CD4-positive, alpha-beta T cell (primary cell): ENCODE data around the gene GABRB1. TPM values are rescaled to one million over a fixed set of nuclear protein-coding genes. Genes with fewer than 3 reads are reported as not detected.

Source experiments
- ATAC-seq: fragments of 200-7000 bp; cut with Tn5 transposase; one replicate; pipeline ENCODE4 v1.10.0; 2022; ENCODE audit warnings: mild to moderate bottlenecking; ENCODE audit not compliant: poor library complexity
- CTCF ChIA-PET: fragments of 350-600 bp; sonication (Branson Sonifier 250); formaldehyde crosslinking; loops from one replicate; lab custom pipeline; 2021; ENCODE audit warnings: antibody characterized with exemption, inconsistent platforms; lab: Charles Lee
- POLR2A ChIA-PET: fragments of 350-600 bp; sonication (Branson Sonifier 250); formaldehyde crosslinking; loops from one replicate; lab custom pipeline; 2021; ENCODE audit warnings: antibody characterized with exemption, inconsistent platforms; lab: Charles Lee
- DNase-seq, 14 experiments: peaks; one replicate each; pipeline ENCODE4 v3.0.0-alpha.2; 2013 to 2020; ENCODE audit warnings: mixed read lengths in 2 of 14
- H3K27ac ChIP-seq, 2 donors: one replicate each; pipeline versions ENCODE4 v1.5.1 to v1.7.0; 2013; ENCODE audit warnings: low read length in 2 of 2, low read depth in 1 of 2, mild to moderate bottlenecking in 1 of 2
- H3K27me3 ChIP-seq, 2 experiments: 1 replicate in 1 of 2; 2 replicates in 1 of 2; pipeline versions ENCODE4 v1.6.1 to v1.7.0; 2013; ENCODE audit warnings: low read length in 2 of 2, control low read depth in 1 of 2, mild to moderate bottlenecking in 1 of 2, moderate library complexity in 1 of 2; ENCODE audit not compliant: insufficient read depth in 2 of 2, control insufficient read depth in 1 of 2
- H3K36me3 ChIP-seq: one replicate; pipeline ENCODE4 v1.6.1; 2013; ENCODE audit warnings: low read length, control low read depth; ENCODE audit not compliant: insufficient read depth
- H3K4me1 ChIP-seq: one replicate; pipeline ENCODE4 v1.6.1; 2013; ENCODE audit warnings: low read length, control low read depth; ENCODE audit not compliant: insufficient read depth
- H3K4me3 ChIP-seq: one replicate; pipeline ENCODE4 v1.5.1; 2013; ENCODE audit warnings: mild to moderate bottlenecking, low read length, moderate library complexity
- H3K9me3 ChIP-seq, 2 experiments: 1 replicate in 1 of 2; 2 replicates in 1 of 2; pipeline versions ENCODE4 v1.6.1 to v1.7.0; 2013; ENCODE audit warnings: low read length in 2 of 2, mild to moderate bottlenecking in 2 of 2, control low read depth in 1 of 2, moderate library complexity in 1 of 2; ENCODE audit not compliant: control insufficient read depth in 1 of 2, insufficient read depth in 1 of 2
- H3K27ac Mint-ChIP-seq: one replicate; pipeline ENCODE4 v1.8.0; 2020; ENCODE audit warnings: mixed read lengths
- H3K27me3 Mint-ChIP-seq: one replicate; pipeline ENCODE4 v1.8.0; 2021; ENCODE audit warnings: mixed read lengths
- H3K36me3 Mint-ChIP-seq: one replicate; pipeline ENCODE4 v1.8.0; 2021; ENCODE audit warnings: low read depth, mixed read lengths
- H3K4me1 Mint-ChIP-seq: one replicate; pipeline ENCODE4 v1.8.0; 2021; ENCODE audit warnings: low read depth, mixed read lengths
- H3K4me3 Mint-ChIP-seq: one replicate; pipeline ENCODE4 v1.8.0; 2020; ENCODE audit warnings: mild to moderate bottlenecking, mixed read lengths
- H3K9me3 Mint-ChIP-seq: one replicate; pipeline ENCODE4 v1.8.0; 2020; ENCODE audit warnings: mixed read lengths
- CTCF ChIP-seq: fragments of 200-600 bp; IDR thresholded peaks from one replicate; pipeline ENCODE4 v1.8.0; 2022; ENCODE audit warnings: antibody characterized with exemption, mild to moderate bottlenecking
- intact Hi-C, 2 experiments: fragments of 100-400 bp; cut with DNase I in 1 of 2; cut with micrococcal nuclease in 1 of 2; formaldehyde crosslinking; loops; one replicate each; pipeline versions ENCODE4 v1.15.1 to v1.9.0; 2023 to 2025; cut with DNase I, micrococcal nuclease
- total RNA-seq, 174 experiments: library from RNA in 2 of 174; stranded (reverse) in 2 of 174; gene quantifications; one replicate each; pipeline ENCODE4 v1.2.3 and lab custom pipeline; 2021 to 2026

The GABRB1 gene
- total RNA-seq, 2 experiments from 2014 or later: not detected

- Mint-ChIP-seq H3K4me3 (no peak overlapping the region), H3K9me3 (no peaks in the 10 kb centered on the region), H3K4me1 (no peaks in the 10 kb centered on the region), H3K27ac (no peak overlapping the region), H3K27me3 (peaks cover 6% of the 10 kb centered on the region), H3K36me3 (no peaks in the 10 kb centered on the region)
- Histone ChIP-seq H3K9me3 (no peaks in the 10 kb centered on the region), H3K27me3 (peaks cover 0 to 3% of the 10 kb centered on the region in 2 experiments), H3K27ac (no peak overlapping the region), H3K4me3 (no peak overlapping the region), H3K36me3 (no peaks in the 10 kb centered on the region), H3K4me1 (no peaks in the 10 kb centered on the region)
- no peak for TF ChIP-seq CTCF
- no peak for ATAC-seq
- ChIA-PET POLR2A (interaction anchor here (3.3 kb wide), 1 partner anchor 13 kb away, joined by 12 read pairs; the partner anchor contains the start of gene ATP10D), CTCF (interaction anchor here (1.5 kb wide), 1 partner anchor 17 kb away, joined by 3 read pairs; no protein-coding TSS in a partner anchor)
- intact Hi-C loops: no loop called here
- DNase-seq: no peak
Observed at GRCh38 chr4:47471591-47471990, 440.2 kb downstream of the GABRB1 start.

- no peak overlapping the region for H3K27ac ChIP-seq
- ATAC-seq (no peak), DNase-seq (no peak)
- intact Hi-C loops: no loop called here
- Mint-ChIP-seq H3K27ac (no peak overlapping the region), H3K36me3 (no peaks in the 10 kb centered on the region), H3K27me3 (peaks cover 6% of the 10 kb centered on the region), H3K4me1 (no peaks in the 10 kb centered on the region), H3K4me3 (no peak overlapping the region), H3K9me3 (no peaks in the 10 kb centered on the region)
- TF ChIP-seq CTCF: no peak
- H3K4me1 ChIP-seq: no peaks in the 10 kb centered on the region
- ChIA-PET CTCF (interaction anchor here (0.7 kb wide), 1 partner anchor 658 kb away, joined by 3 read pairs; no protein-coding TSS in a partner anchor), POLR2A (interaction anchor here (3.3 kb wide), 1 partner anchor 11 kb away, joined by 12 read pairs; the partner anchor contains the start of gene ATP10D)
- no peaks in the 10 kb centered on the region for H3K9me3 ChIP-seq
- peaks cover 0 to 3% of the 10 kb centered on the region in 2 experiments for H3K27me3 ChIP-seq
- H3K4me3 ChIP-seq: no peak overlapping the region
- H3K36me3 ChIP-seq: no peaks in the 10 kb centered on the region
Observed at GRCh38 chr4:47473141-47473750, 441.9 kb downstream of the GABRB1 start.

GRCh38 chr4:47474799-47475198 is 443.4 kb downstream of the GABRB1 start:
- H3K9me3 ChIP-seq: no peaks in the 10 kb centered on the region
- Mint-ChIP-seq H3K27ac (no peak overlapping the region), H3K4me3 (no peak overlapping the region), H3K4me1 (no peaks in the 10 kb centered on the region), H3K9me3 (no peaks in the 10 kb centered on the region), H3K27me3 (no peaks in the 10 kb centered on the region), H3K36me3 (no peaks in the 10 kb centered on the region)
- DNase-seq (no peak), ATAC-seq (no peak)
- H3K36me3 ChIP-seq: no peaks in the 10 kb centered on the region
- no peaks in the 10 kb centered on the region for H3K27me3 ChIP-seq
- intact Hi-C loops: no loop called here
- no peak for TF ChIP-seq CTCF
- H3K4me1 ChIP-seq: no peaks in the 10 kb centered on the region
- POLR2A ChIA-PET: interaction anchor here (1.0 kb wide), 1 partner anchor 10 kb away, joined by 6 read pairs; the partner anchor contains the start of gene ATP10D
- CTCF ChIA-PET: interaction anchor here (1.4 kb wide), 1 partner anchor 12 kb away, joined by 4 read pairs; the partner anchor contains the start of gene COMMD8
- H3K27ac ChIP-seq: no peak overlapping the region
- H3K4me3 ChIP-seq: no peak overlapping the region
